OCI-LY7 (cell line): ENCODE measurements around the gene CXCL5.

Experiments
- EZH2phosphoT487 ChIP-seq: fragments of 200-600 bp; sonication (generic); IDR thresholded peaks from 2 replicates; pipeline ENCODE4 v1.6.1; 2018; ENCODE audit warnings: low read depth, borderline replicate concordance, mild to moderate bottlenecking, mixed run types, antibody characterized with exemption, low read length, moderate library complexity, mixed read lengths
- TF ChIP-seq, protein P1 (sequence below): fragments of 200-600 bp; sonication (generic); conservative IDR thresholded peaks from 2 replicates; pipeline ENCODE4 v1.5.1; 2014; ENCODE audit warnings: mild to moderate bottlenecking, antibody characterized with exemption, low read length, moderate library complexity, mixed read lengths

DNA sequence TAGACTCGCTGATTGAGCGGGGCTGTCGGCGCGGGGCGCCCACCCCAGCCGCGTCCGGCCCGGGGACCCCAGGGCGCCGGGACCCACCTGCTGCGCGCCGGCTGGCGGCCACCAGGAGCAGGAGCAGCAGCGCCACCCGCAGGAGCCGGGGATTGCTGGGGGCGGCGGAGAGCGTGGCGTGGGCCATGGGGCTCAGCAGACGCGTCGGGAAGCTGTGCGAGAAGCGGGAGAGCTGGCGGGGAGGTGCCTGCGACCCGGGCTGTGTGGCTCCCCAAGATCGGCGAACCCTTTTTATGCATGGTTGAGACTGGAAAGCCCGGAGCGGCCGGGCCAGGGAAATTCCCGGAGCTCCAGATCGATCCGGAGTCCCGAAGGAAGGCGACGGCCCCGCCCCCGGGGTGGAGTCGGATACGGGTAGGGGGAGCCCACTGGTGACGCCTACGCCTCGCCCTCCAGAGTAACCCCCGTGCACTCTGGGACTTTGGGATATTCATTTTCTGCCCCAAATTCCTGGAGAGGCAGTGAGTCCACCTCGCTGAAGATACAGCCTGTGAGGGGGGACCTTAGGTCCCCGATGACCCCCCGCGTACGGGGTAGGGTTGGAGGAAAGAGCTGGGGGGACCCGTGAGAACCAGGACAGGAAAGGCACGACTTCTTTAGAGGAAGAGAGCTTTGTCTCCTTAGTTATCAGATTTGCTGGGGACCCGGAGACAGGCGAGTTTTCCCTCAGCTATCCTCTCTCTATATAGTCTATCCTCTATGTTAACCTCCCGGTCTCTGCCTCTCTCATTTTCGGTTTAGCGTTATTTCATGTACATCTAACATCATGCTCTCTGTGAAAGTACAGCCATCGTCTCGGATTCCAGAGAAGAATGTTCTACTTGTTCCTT is 40.2 kb upstream of the CXCL5 start, which contains the start of gene CXCL3:
- TF ChIP-seq, protein P1, sequence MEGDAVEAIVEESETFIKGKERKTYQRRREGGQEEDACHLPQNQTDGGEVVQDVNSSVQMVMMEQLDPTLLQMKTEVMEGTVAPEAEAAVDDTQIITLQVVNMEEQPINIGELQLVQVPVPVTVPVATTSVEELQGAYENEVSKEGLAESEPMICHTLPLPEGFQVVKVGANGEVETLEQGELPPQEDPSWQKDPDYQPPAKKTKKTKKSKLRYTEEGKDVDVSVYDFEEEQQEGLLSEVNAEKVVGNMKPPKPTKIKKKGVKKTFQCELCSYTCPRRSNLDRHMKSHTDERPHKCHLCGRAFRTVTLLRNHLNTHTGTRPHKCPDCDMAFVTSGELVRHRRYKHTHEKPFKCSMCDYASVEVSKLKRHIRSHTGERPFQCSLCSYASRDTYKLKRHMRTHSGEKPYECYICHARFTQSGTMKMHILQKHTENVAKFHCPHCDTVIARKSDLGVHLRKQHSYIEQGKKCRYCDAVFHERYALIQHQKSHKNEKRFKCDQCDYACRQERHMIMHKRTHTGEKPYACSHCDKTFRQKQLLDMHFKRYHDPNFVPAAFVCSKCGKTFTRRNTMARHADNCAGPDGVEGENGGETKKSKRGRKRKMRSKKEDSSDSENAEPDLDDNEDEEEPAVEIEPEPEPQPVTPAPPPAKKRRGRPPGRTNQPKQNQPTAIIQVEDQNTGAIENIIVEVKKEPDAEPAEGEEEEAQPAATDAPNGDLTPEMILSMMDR: no peak
- TF ChIP-seq EZH2phosphoT487: no peak
